ENCODE measurements around the gene SPTA1.

GRCh38 chr1:158691907-158692306 lies 5.4 kb upstream of the SPTA1 start:
- no peak for TF ChIP-seq POLR2A (IDR thresholded peaks at IDR 0.05)
- TF ChIP-seq, protein P1, sequence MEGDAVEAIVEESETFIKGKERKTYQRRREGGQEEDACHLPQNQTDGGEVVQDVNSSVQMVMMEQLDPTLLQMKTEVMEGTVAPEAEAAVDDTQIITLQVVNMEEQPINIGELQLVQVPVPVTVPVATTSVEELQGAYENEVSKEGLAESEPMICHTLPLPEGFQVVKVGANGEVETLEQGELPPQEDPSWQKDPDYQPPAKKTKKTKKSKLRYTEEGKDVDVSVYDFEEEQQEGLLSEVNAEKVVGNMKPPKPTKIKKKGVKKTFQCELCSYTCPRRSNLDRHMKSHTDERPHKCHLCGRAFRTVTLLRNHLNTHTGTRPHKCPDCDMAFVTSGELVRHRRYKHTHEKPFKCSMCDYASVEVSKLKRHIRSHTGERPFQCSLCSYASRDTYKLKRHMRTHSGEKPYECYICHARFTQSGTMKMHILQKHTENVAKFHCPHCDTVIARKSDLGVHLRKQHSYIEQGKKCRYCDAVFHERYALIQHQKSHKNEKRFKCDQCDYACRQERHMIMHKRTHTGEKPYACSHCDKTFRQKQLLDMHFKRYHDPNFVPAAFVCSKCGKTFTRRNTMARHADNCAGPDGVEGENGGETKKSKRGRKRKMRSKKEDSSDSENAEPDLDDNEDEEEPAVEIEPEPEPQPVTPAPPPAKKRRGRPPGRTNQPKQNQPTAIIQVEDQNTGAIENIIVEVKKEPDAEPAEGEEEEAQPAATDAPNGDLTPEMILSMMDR (IDR thresholded peaks at IDR 0.05): no peak

Measured in lower leg skin (tissue), 3 donors.